Ectodermal cell (in vitro differentiated cells): ENCODE data around the gene EMC8.
"Not testable (repeated sequence)": the region's sequence is repeated elsewhere in the genome, so short reads cannot be mapped to it uniquely, and the experiment has no call there.

Source experiments
- H3K27ac ChIP-seq: 2 replicates; pipeline ENCODE4 v1.7.0; 2013; ENCODE audit warnings: mild to moderate bottlenecking, low read depth, low read length; ENCODE audit not compliant: insufficient read depth, poor library complexity, severe bottlenecking
- H3K27me3 ChIP-seq: 2 replicates; pipeline ENCODE4 v1.7.0; 2013; ENCODE audit warnings: mild to moderate bottlenecking, low read length; ENCODE audit not compliant: insufficient read depth, control insufficient read depth, poor library complexity, severe bottlenecking
- H3K36me3 ChIP-seq: one replicate; pipeline ENCODE4 v1.7.0; 2013; ENCODE audit warnings: low read length; ENCODE audit not compliant: control insufficient read depth, insufficient read depth
- H3K4me1 ChIP-seq: one replicate; pipeline ENCODE4 v1.7.0; 2013; ENCODE audit warnings: low read length; ENCODE audit not compliant: control insufficient read depth, insufficient read depth
- H3K4me3 ChIP-seq: 2 replicates; pipeline ENCODE4 v1.7.0; 2013; ENCODE audit warnings: low read depth, low read length, control low read depth; ENCODE audit not compliant: insufficient read depth
- H3K9me3 ChIP-seq: 2 replicates; pipeline ENCODE4 v1.7.0; 2013; ENCODE audit warnings: mild to moderate bottlenecking, low read length, moderate library complexity; ENCODE audit not compliant: control insufficient read depth
- WGBS, 2 experiments: methylation state at CpG; one replicate each; pipeline ENCODE4 v1.1.7; 2013; ENCODE audit warnings: missing lambda C conversion rate in 2 of 2; 5-methylcytosine and 5-hydroxymethylcytosine counted together

EMC8 gene

GRCh38 chr16:85824161-85825135 is 25.1 kb upstream of the EMC8 start:
- Histone ChIP-seq H3K36me3 (no peaks in the 10 kb centered on the region), H3K9me3 (no peaks in the 10 kb centered on the region), H3K4me3 (no peak overlapping the region), H3K27ac (no peak overlapping the region), H3K27me3 (peaks cover 20% of the 10 kb centered on the region), H3K4me1 (no peaks in the 10 kb centered on the region)
- WGBS, 2 experiments = 92 to 93% methylated on average over 20 of the region's 20 CpGs

- H3K4me3 ChIP-seq = no peak overlapping the region
- H3K27ac ChIP-seq = no peak overlapping the region
- WGBS, 2 experiments = 94 to 95% methylated on average over 1 of the region's 1 CpG
- no peaks in the 10 kb centered on the region for H3K4me1 ChIP-seq
- peaks cover 22% of the 10 kb centered on the region for H3K27me3 ChIP-seq
- H3K9me3 ChIP-seq = no peaks in the 10 kb centered on the region
- no peaks in the 10 kb centered on the region for H3K36me3 ChIP-seq
These were observed 24.1 kb upstream of the EMC8 start for GRCh38 chr16:85823328-85823920.

- 95 to 96% methylated on average over 12 of the region's 12 CpGs for WGBS, 2 experiments
These were observed 22.8 kb upstream of the EMC8 start for GRCh38 chr16:85822145-85822544.

GRCh38 chr16:85821390-85822135 is 22.2 kb upstream of the EMC8 start:
- H3K27me3 ChIP-seq = peaks cover 26% of the 10 kb centered on the region
- H3K4me1 ChIP-seq = no peaks in the 10 kb centered on the region
- H3K9me3 ChIP-seq = no peaks in the 10 kb centered on the region
- H3K36me3 ChIP-seq = no peaks in the 10 kb centered on the region
- WGBS, 2 experiments = 18 to 20% methylated on average over 27 of the region's 27 CpGs
- H3K4me3 ChIP-seq = no peak overlapping the region
- no peak overlapping the region for H3K27ac ChIP-seq

More at GRCh38 chr16:85822145-85822544, 22.8 kb upstream of the EMC8 start:
- no peak overlapping the region for H3K27ac ChIP-seq
- H3K4me1 ChIP-seq = no peaks in the 10 kb centered on the region
- peaks cover 26% of the 10 kb centered on the region for H3K27me3 ChIP-seq
- H3K4me3 ChIP-seq = no peak overlapping the region
- no peaks in the 10 kb centered on the region for H3K9me3 ChIP-seq
- no peaks in the 10 kb centered on the region for H3K36me3 ChIP-seq

- 76 to 79% methylated on average over 22 of the region's 22 CpGs for WGBS, 2 experiments
- no peaks in the 10 kb centered on the region for H3K36me3 ChIP-seq
- H3K4me1 ChIP-seq = no peaks in the 10 kb centered on the region
- no peak overlapping the region for H3K27ac ChIP-seq
- peaks cover 26% of the 10 kb centered on the region for H3K27me3 ChIP-seq
- H3K4me3 ChIP-seq = no peak overlapping the region
- H3K9me3 ChIP-seq = no peaks in the 10 kb centered on the region
These were observed 21.4 kb upstream of the EMC8 start for GRCh38 chr16:85820604-85821372.

GRCh38 chr16:85819771-85820170 is 20.4 kb upstream of the EMC8 start:
- no peak overlapping the region for H3K27ac ChIP-seq
- H3K4me3 ChIP-seq = no peak overlapping the region
- 80 to 89% methylated on average over 6 of the region's 6 CpGs for WGBS, 2 experiments
- no peaks in the 10 kb centered on the region for H3K36me3 ChIP-seq
- H3K9me3 ChIP-seq = no peaks in the 10 kb centered on the region
- peaks cover 26% of the 10 kb centered on the region for H3K27me3 ChIP-seq
- H3K4me1 ChIP-seq = no peaks in the 10 kb centered on the region

GRCh38 chr16:85819245-85819644 is 19.9 kb upstream of the EMC8 start:
- Histone ChIP-seq H3K4me1 (no peaks in the 10 kb centered on the region), H3K4me3 (no peak overlapping the region), H3K27me3 (peaks cover 26% of the 10 kb centered on the region), H3K9me3 (no peaks in the 10 kb centered on the region), H3K27ac (no peak overlapping the region), H3K36me3 (no peaks in the 10 kb centered on the region)
- 6 to 7% methylated on average over 10 of the region's 10 CpGs for WGBS, 2 experiments

GRCh38 chr16:85817195-85817594 is 17.9 kb upstream of the EMC8 start:
- not testable (repeated sequence) for H3K4me3 ChIP-seq, H3K27ac ChIP-seq, H3K36me3 ChIP-seq, H3K4me1 ChIP-seq, H3K9me3 ChIP-seq
- H3K27me3 ChIP-seq = peaks cover 33% of the 10 kb centered on the region
- 88 to 91% methylated on average over 6 of the region's 6 CpGs for whole genome bisulfite sequencing, 2 experiments

GRCh38 chr16:85816159-85816558 is 16.8 kb upstream of the EMC8 start:
- 94% methylated on average over 14 of the region's 14 CpGs for WGBS, 2 experiments
- Histone ChIP-seq H3K27me3 (peaks cover 37% of the 10 kb centered on the region), H3K27ac (no peak overlapping the region), H3K4me3 (no peak overlapping the region), H3K36me3 (no peaks in the 10 kb centered on the region), H3K9me3 (no peaks in the 10 kb centered on the region), H3K4me1 (no peaks in the 10 kb centered on the region)
